GM21367 (cell line): Measurements from ENCODE around the gene NSUN7.
"Not testable (repeated sequence)": the region's sequence is repeated elsewhere in the genome, so short reads cannot be mapped to it uniquely, and the experiment has no call there.

Experiments
- ATAC-seq: cut with Tn5 transposase; IDR thresholded peaks from one replicate; pipeline ENCODE4 v1.9.1; 2021; ENCODE audit not compliant: unreplicated experiment

Gene NSUN7, protein sequence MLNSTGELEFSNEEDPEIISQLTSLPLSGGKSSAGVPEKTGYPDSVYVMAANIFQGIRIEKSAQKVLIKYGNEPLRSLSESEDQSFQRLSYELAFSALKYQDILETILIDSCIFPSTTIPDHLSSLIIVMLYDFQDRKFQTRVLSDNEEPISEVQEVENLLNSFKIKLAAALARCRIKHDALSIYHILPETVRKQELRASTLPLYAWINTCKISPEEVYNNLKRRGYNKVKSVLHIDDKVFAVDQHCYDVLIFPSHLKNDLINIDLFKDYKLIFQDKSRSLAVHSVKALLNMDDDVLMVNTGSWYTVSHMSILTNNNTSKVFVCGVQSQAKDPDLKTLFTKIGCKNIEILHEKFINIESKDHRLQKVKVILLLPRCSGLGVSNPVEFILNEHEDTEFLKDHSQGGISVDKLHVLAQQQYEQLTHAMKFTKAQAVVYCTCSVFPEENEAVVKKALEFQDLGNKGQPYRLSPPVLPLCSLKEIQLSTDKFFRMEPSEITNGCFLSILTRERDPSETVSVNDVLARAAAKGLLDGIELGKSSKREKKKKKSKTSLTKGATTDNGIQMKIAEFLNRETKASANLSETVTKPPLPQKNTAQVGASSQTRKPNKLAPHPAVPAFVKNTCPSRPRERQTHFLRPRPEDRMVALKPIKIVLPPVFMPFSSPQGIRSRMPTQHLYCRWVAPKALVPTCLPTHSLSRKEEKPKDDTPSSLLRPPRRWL

DNA sequence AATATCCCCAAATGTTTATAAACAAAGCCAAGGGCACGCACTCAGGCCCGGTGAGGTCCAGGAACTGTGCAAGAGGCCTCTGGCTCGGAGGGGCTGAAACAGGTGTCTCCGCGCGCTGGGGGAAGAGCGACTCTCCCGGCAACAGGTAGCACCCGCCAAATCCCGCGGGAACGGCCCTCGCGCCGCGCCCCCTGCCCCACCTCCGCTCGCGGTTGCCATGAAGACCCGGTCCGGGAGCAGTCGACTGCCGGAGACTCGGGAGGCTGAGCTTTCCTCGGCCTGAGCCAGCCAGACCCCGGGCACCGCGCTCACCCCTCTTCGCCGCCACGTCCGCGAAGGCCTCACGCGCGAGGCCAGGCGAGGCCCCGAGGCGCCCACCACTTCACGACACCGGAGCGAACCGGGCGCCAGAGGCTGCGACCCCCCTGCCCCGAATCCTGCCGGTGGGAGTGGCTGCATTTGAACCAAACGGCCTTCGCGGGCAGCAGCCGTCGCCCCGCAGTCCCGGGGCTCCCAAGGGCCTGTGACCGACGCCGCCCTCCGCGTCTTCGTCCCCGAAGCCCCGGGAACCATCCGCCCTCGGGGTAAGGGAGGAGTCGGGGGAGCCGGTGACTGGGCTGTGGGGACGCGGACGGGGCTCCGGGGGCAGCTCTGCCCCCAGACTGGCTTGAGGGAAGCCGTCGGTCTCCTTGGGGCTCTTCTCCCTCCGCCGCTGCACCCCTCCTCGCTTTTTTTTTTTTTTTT is at the start of gene NSUN7:
TSS of gene NSUN7 (plus strand) at position 239 of the 744 bp plus-strand sequence. CDS start 739 bp downstream, outside the sequence.
- ATAC-seq: peak; percentile 42

DNA sequence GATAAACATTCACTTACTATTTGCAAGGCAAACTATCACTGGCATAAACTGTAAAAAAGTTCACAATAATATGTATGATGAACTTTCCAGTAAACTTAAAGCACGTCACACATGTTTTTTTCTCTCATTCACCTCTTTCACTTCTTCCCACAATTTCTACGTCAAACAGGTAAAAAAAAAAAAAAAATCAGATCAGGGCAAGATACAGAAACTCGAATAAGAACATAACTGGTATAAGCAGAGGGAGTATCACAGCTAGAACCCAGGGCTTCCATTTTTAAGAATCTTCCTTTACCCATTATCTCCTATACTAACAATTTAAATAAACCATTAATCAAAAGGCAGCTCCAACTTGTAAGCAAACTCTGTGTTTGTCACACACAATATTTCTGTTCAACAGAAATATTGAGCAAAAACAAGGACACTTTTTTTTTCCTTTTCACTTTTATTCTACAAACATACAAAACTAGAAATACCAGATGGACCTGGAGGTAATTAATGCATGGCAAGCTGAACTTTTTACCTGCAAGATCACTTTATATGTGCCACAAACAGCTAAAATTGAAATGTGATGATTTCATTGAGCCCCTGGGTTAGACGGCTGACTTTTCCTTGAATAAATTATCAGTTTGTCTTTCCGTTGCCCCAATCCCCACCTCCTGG is 47.5 kb upstream of the NSUN7 start:
- ATAC-seq: no peak

DNA sequence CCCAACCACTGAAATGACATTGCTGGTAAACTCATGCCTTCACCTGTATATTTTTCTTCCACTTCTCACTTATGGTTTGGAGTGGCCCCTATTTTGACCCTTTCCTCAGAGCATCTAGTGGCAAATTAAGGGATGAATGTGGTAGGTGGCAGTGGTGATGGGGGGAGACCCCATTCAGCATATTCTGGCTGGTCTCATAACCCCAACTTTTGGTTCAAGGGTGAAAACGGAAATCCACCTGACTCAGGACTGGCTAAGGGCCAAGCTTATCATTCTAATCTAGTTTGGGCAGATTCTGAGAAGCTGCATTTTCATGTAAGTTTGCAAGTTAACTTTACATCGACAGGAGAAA is 47.0 kb upstream of the NSUN7 start:
- ATAC-seq: no peak

DNA sequence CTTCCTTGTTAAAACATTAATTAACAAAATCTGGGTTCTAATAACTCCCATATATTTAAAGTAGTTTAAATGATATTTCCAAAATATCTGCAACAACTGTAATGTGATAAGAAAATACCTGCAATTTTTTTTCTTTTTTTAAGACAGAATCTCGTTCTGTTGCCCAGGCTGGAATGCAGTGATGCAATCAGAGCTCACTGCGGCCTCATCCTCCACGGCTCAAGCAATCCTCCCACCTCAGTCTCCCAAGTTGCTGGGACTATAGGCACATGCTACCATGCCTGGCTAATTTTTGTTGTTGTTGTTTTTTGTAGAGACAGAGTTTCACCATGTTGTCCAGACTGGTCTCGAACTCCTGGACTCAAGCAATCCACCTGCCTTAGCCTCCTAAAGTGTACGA is 45.7 kb upstream of the NSUN7 start:
- no peak for ATAC-seq

DNA sequence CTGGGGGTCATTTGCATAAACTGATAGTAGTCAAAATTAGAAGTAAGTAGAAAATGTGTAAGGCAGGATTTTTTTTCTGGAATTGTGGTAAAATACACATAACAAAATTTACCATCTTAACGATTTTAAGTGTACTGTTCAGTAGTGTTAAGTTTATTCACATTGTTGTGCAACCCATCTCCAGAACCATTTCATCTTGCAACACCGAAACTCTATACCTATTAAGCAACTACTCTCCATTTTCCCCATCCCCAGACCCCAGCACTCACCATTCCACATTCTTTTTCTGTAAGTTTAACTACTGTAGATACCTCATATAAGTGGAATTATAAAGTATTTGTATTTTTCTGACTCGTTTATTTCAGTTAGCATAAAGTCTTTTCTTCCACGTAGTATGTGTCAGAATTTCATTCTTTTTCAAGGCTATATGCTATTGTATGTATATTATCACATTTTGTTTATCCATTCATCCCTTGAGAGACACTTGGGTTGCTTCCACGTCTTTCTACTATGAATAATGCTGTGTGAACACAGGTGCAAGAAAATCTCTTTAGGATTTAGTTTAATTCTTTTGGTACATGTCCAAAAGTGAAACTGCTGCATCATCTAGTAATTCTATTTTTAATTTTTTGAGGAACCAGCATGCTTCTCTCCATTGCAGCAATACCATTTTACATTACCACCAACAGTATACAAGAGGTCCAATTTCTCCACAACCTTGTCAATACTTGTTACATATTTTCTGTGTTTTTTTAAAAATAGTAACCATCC is 39.1 kb upstream of the NSUN7 start:
- ATAC-seq: no peak

DNA sequence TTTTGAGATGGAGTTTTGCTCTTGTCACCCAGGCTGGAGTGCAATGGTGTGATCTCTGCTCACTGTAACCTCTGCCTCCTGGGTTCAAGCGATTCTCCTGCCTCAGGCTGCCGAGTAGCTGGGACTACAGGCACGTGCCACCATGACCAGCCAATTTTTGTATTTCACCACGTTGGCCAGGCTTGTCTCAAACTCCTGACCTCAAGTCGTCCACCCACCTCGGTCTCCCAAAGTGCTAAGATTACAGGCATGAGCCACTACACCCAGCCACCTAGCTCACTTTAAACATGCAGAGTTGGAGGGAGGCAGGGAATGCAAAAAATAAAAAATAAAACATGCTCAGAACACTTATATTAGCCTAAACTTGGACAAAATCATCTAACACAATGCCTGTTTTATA is 36.8 kb upstream of the NSUN7 start:
- not testable (repeated sequence) for ATAC-seq

DNA sequence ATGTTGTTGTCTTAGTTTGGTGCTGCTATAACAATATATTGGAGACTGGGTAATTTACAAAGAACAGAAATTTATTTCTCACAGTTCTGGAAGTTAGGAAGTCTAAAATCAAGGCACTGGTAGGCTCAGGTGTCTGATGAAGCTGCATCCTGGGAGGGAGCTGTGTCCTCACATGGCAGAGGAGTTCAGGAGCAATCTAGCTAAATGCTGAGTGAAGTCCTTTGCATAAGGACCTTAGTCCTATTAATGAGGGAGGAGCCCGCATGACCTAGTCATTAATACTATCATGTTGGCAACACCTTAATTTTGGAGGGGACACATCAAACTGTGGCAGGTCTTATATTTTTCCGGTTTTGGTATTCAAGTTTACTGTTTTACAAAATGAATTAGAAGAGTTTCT is 36.0 kb upstream of the NSUN7 start:
- no peak for ATAC-seq

DNA sequence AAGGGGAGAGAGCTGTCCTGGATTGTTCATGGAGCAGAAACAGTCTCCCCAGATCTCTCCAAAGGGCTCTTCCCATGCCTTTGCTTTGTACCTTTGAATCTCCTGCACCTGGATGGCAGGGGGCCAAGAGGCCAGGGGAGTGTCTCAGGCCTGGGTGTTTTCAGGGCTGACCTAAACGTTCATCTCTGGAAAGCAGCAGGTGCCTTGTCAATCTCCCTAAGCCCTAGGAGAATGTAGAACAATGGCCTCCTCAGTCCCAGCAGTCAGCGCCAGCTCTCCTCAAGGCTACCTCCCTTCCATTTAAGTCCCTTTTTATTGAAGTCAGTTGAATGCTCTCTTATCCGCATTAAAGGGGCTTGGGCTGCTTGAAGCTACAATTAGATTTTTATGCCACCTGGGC is 31.2 kb upstream of the NSUN7 start:
- ATAC-seq: no peak

DNA sequence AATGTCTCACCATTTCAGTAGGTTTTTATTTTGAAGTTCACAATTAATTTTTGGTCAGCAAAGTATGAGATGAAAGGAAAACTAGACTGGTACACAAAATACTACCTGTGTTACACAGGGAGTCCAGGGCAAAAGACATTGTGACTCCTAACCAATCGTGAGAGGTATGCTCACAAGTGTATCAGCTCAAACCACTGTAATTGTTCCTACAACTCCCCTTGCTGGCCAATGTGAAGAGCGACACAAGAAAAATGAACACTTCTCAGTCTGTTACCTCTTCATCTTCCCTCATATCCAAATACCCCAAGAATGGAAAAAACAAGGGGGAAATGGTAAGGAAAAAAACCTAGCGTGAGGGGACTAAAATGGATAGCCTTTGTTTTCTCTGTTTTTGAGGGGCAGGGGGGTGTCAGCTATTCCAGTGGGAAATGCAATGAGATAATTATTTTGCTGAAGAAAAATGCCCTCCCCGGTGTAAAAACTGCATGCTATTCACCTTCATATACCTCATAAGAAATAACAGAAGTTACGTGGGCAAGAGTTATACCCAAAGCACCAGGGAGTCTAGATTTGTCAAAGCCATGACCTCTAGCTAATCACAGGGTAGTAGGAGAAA is 30.6 kb upstream of the NSUN7 start:
- ATAC-seq: peak; percentile 56

DNA sequence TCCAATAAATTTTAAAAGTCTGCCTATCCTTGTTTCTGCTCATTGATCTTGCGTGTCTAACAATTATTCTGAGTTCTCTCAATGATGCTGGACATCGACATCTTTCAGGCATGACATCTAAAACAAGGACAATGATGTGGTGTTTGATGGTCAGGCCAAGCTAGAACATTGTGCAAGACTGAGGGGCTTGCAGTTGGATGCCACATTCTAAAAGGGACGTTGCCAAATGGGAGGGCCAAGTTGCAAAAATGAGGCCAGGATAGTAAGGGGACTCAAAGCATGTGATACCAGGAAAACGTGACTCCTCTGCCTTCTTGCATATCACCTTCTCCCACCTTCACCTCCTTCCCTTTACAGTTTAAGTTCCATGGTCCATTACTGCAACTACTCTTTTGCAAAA is 29.4 kb upstream of the NSUN7 start:
- ATAC-seq: no peak

DNA sequence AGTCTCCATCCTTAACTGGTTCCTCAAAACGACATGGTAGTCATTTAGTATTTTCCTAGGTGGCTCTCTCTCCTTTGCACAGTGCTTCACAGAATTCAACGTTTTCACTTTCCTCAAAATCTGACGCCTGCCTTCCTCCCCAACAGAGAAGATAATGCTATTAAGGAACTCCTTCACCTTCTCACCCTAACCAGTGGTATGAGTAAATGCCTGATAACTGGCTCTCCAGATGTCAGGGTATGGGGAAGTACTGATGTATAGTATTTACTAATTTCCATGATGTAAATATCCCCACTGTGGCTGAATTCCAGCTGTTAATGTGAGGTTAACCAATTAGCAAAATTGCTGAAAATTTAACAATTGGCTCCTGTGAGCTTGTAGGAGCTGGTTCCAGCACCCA is 28.8 kb upstream of the NSUN7 start:
- ATAC-seq: no peak

DNA sequence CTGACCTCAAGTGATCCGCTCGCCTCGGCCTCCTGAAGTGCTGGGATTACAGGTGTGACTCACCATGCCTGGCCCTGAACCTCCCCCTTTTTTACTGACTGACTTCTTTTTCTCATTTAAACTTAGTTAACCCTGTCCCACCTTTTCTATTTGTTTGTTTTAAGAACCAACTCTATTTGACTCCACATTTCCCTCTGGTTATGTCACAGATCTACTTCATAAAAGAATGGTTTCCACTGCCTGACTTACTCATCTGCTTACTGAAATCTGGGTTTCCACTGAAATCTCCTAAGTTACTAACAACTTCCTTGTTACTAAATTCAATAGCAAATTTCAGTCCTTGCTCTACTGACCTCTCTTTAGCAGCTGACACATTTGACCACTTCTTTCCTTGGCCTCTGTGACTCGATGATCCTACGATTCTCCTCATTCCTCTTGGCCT is 28.0 kb upstream of the NSUN7 start:
- no peak for ATAC-seq

DNA sequence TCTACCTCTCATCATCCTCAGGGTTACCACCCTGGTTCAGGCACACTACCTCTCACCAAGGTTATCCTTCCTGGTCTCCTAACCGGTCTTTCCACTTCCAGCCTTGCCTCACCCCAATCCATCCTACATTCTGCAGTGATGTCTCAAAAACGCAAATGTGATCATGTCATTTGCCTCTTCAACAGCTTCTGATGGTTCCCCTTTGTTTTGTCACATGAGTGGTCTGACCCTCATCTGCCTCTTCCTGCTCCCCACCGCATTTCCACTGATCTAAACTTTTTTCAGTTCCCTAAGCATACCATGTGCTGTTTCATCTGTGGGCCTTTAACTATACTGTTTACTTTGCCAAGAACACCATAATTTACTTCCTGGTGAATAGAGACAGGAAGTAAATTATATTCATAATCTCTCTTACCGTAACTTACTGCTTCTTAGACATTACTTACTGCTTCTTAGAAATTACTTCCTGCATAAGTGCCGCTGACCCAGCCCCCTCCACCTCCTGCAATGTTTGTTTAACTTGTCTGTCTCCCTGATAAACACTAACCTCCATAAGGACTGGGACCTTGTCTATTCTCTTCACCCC is 27.1 kb upstream of the NSUN7 start:
- no peak for ATAC-seq

DNA sequence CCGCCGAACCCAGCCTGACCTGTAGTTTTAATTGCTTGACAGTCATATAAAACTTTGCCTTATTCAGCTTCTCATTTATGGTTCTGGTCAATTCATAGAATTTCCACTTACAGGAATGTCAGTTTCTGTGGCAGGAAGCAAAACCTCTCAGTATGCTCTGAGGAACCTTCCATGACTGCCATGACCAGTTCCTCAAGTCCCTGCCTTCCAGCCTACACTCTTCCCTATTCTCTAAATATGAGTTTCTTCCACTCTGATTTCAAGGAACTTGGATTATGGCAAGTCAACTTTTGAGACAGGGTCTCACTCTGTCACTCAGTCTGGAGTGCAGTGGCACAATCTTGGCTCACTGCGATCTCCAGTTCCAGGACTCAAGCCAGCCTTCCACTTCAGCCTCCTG is 26.0 kb upstream of the NSUN7 start:
- ATAC-seq: no peak

DNA sequence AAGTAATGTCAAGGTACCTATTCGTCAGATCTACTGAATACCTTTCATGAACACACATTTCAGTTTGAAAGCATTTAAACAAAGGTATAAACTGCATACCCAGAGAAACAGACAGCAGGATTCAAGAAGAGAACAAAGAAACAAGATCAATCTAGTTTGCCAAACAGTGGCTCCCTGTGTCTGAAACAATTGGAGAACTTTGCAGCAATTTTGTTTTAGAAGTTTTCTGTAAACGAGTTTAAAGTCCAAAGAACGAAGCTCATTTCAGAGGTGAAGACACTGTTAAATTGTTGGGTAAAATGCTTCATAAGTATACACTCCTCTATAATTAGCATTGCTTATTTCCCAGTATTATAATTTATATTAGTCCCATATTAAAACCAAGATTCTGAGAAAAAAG is 21.4 kb upstream of the NSUN7 start:
- no peak for ATAC-seq

DNA sequence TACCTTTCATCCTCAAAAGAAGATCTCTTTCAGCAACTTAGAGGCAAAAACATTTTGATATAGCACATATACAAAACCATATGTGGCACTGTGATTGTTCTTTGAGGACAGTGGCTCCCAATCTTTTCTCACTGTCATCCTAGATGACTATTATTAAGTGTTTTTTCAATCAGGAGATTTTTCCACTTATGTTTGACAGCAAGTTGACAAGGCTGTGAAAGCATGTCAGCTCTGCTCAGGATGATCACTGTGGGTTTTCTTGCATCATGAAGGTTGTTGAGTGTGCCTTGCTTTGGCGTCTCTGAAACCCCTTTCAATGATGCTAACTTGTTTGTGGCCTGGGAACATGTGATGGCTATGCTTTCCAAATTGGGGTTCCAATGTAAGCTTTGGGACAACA is 20.2 kb upstream of the NSUN7 start:
- no peak for ATAC-seq

DNA sequence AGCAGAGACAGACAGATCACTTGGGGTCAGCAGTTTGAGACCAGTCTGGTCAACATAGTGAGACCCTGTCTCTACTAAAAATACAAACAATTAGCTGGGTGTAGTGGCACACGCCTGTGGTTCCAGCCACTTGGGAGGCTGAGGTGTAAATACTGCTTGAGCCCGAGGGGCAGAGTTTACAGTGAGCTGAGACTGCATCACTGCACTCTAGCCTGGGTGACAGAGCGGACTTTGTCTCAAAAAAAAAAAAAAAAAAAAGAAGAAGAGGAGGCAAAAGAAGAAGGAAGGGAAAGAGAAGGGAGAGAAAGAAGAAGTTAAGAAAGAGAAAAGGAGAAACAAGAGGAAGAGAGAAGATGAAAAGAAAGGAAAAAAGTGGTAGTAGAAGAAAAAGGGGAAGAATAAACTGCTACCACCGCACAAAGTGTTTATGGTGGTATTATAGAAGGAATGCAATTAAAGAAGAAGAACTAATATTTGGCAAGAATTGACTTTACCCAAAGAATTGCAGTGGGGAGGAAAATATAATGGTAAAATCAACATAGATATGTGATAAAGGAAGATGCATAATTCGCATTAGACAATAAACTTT is 19.6 kb upstream of the NSUN7 start:
- ATAC-seq: no peak

DNA sequence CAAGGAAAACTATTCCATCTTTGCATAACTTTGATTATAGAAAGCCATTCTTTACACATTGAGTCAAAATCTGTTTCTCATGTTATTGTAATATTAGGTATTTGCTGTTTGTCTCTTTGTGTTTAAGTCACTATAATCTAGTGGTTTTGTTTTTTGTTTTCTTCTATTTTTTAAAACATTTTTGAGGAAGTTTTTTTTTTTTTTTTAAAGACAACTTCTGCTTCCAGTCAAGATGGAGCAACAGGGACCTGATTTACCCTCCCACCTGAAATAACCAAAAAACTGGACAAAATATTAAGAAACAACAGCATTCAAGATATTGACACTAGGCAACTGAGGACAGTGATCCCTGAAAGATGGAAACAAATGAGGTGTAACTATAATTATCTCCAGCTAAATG is 18.4 kb upstream of the NSUN7 start:
- ATAC-seq: no peak

DNA sequence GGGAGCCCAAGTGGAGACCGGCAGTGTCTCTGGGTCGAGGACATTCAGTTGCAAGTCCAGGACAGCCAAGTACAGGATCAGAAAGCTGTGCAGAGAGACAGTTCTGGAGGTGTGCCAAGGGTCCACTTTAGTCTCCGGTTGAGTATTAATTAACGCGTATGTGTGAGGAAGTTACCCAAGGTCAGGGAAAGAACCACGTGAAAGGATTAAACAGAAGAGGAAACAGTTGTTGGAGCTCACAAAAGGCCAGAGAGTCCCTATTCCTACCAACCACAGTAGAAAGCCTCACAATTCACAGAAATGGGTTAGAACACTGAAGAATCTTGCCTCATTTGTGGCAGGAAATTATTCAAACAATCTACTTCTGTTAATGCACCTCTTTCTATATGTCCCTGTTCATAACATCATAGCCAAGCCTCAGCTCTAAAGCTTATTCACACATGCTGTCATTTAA is 17.9 kb upstream of the NSUN7 start:
- ATAC-seq: no peak
